NCI-H345 treated with DMSO at 0.1 percent for 48 hours (cell line): ENCODE data around the gene NYAP2.

Experiments
- DNase-seq: peaks from one replicate; lab custom pipeline; 2025; ENCODE audit not compliant: unreplicated experiment; lab: John Stamatoyannopoulos, UW

The NYAP2 gene

GRCh38 chr2:225615514-225615913 is 216.0 kb downstream of the NYAP2 start:
- DNase-seq, result no peak

GRCh38 chr2:225616372-225616771 is 216.9 kb downstream of the NYAP2 start:
- DNase-seq, result no peak

GRCh38 chr2:225616848-225617247 is 217.3 kb downstream of the NYAP2 start:
- no peak for DNase-seq

- no peak for DNase-seq
Observed at GRCh38 chr2:225620227-225620626, 220.7 kb downstream of the NYAP2 start.

- DNase-seq, result no peak
Observed at GRCh38 chr2:225630824-225631533, 231.5 kb downstream of the NYAP2 start.

- DNase-seq, result no peak
Observed at GRCh38 chr2:225632351-225632750, 232.8 kb downstream of the NYAP2 start.

- no peak for DNase-seq
Observed at GRCh38 chr2:225636558-225636957, 237.0 kb downstream of the NYAP2 start.

GRCh38 chr2:225637259-225637658 is 237.7 kb downstream of the NYAP2 start:
- no peak for DNase-seq

- DNase-seq, result no peak
Observed at GRCh38 chr2:225640550-225640949, 241.0 kb downstream of the NYAP2 start.

- DNase-seq, result no peak
Observed at GRCh38 chr2:225649274-225649673, 249.8 kb downstream of the NYAP2 start.

GRCh38 chr2:225650041-225650440 is 250.5 kb downstream of the NYAP2 start:
- DNase-seq, result no peak

GRCh38 chr2:225660262-225661131 is 261.0 kb downstream of the NYAP2 start:
- DNase-seq, result peak; percentile 48

GRCh38 chr2:225662101-225662500 is 262.6 kb downstream of the NYAP2 start:
- DNase-seq, result no peak

- no peak for DNase-seq
Observed at GRCh38 chr2:225667445-225667844, 267.9 kb downstream of the NYAP2 start.

- DNase-seq, result peak; percentile 41
Observed at GRCh38 chr2:225668606-225669266, 269.2 kb downstream of the NYAP2 start.

GRCh38 chr2:225670111-225670974 is 270.8 kb downstream of the NYAP2 start:
- no peak for DNase-seq

GRCh38 chr2:225678792-225679191 is 279.3 kb downstream of the NYAP2 start:
- no peak for DNase-seq

- DNase-seq, result no peak
Observed at GRCh38 chr2:225683258-225683657, 283.7 kb downstream of the NYAP2 start.

- DNase-seq, result no peak
Observed at GRCh38 chr2:225690153-225690552, 290.6 kb downstream of the NYAP2 start.

GRCh38 chr2:225691711-225692110 is 292.2 kb downstream of the NYAP2 start:
- DNase-seq, result no peak

- DNase-seq, result no peak
Observed at GRCh38 chr2:225693259-225693658, 293.7 kb downstream of the NYAP2 start.
